ENCODE measurements around the gene STAMBPL1. TPM values are rescaled to one million over a fixed set of nuclear protein-coding genes. Genes with fewer than 3 reads are reported as not detected.

Gene STAMBPL1
- total and polyA plus RNA-seq, 4 donors: 1.7 to 24.5 (median 5.1) TPM

DNA sequence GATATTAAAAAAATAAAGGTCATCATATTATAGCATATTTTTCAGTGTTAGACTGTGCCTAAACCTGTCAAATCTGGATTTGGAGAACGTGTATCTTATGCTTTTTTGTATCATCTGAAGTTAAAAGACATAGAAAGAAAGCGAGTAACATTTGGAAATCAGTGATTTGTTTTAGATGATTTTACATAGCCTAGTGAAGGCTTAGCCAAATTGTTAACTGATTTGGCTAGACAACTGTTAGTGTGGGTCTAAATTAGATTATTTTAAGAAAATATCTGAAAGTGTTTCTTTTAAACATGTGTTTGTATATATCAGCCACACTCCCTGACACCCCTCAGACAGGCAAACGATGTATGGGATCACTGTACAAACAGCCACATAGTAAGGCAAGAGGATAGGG, 36.9 kb downstream of the STAMBPL1 start:
- Histone ChIP-seq H3K4me1 (ENCODE audit: control insufficient read depth in 5 of 5, insufficient read depth in 5 of 5, low read length in 5 of 5) (peaks cover 0 to 83% (median 0%) of the 10 kb centered on the region in 5 donors), H3K36me3 (ENCODE audit: control insufficient read depth in 4 of 4, insufficient read depth in 4 of 4, low read length in 4 of 4) (peaks cover 0 to 2% (median under 1%) of the 10 kb centered on the region in 4 donors), H3K4me3 (no peak overlapping the region), H3K27ac (ENCODE audit: low read depth in 1 of 2, low read length in 1 of 2) (no peak overlapping the region), H3K27me3 (ENCODE audit: control insufficient read depth in 3 of 3, insufficient read depth in 3 of 3, low read length in 2 of 3) (no peaks in the 10 kb centered on the region), H3K9me3 (ENCODE audit: control insufficient read depth in 4 of 4, insufficient read depth in 3 of 4, low read length in 3 of 4) (no peaks in the 10 kb centered on the region), H3K9ac (ENCODE audit: insufficient read depth in 1 of 2, low read length in 2 of 2) (no peak overlapping the region)
- ATAC-seq (ENCODE audit: insufficient read depth, low FRiP score) (no peak), DNase-seq (peak in 2 of 3 donors; percentile 78 to 92)
- 85 to 89% methylated on average over 3 of the region's 3 CpGs for WGBS, 2 donors
- TF ChIP-seq, protein P1, sequence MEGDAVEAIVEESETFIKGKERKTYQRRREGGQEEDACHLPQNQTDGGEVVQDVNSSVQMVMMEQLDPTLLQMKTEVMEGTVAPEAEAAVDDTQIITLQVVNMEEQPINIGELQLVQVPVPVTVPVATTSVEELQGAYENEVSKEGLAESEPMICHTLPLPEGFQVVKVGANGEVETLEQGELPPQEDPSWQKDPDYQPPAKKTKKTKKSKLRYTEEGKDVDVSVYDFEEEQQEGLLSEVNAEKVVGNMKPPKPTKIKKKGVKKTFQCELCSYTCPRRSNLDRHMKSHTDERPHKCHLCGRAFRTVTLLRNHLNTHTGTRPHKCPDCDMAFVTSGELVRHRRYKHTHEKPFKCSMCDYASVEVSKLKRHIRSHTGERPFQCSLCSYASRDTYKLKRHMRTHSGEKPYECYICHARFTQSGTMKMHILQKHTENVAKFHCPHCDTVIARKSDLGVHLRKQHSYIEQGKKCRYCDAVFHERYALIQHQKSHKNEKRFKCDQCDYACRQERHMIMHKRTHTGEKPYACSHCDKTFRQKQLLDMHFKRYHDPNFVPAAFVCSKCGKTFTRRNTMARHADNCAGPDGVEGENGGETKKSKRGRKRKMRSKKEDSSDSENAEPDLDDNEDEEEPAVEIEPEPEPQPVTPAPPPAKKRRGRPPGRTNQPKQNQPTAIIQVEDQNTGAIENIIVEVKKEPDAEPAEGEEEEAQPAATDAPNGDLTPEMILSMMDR (IDR thresholded peaks at IDR 0.05; ENCODE audit: control extremely low read depth, extremely low read depth): no peak

DNA sequence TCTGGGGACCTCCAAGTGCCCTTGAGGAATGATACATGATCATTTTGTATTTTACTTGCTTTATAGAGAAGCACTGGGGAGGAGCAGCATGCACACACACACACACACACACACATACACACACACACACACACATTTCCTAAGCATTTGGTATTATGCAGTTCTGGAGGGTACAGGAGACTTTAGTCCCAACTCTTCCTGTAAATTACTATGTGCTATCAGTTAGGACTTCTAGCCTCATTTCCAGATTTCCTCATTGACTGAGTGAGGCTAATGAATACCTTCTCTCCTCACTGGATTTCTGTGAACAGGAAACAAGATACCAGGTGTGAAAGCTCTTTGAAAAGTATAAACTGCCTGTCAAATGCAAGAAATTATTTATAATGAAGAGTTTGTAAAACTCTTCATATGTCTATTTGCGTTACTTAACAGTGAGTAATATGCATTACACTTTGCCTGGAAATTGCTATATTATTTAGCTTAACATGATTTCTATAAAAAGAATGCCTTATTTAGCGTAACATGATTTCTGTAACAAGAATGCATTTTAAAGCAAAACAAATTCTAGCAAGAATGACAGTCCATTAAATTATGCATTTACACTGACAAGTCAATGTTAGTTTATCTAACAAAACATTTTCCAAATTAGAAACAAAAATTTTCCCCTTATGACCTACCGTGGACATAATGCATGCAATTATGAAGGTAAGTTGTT, 38.3 kb downstream of the STAMBPL1 start:
- Histone ChIP-seq H3K4me1 (ENCODE audit: control insufficient read depth in 5 of 5, insufficient read depth in 5 of 5, low read length in 5 of 5) (peaks cover 0 to 81% (median 0%) of the 10 kb centered on the region in 5 donors), H3K4me3 (no peak overlapping the region), H3K9me3 (ENCODE audit: control insufficient read depth in 4 of 4, insufficient read depth in 3 of 4, low read length in 3 of 4) (no peaks in the 10 kb centered on the region), H3K36me3 (ENCODE audit: control insufficient read depth in 4 of 4, insufficient read depth in 4 of 4, low read length in 4 of 4) (peaks cover 0 to 2% (median 0%) of the 10 kb centered on the region in 4 donors), H3K9ac (ENCODE audit: insufficient read depth in 1 of 2, low read length in 2 of 2) (no peak overlapping the region), H3K27me3 (ENCODE audit: control insufficient read depth in 3 of 3, insufficient read depth in 3 of 3, low read length in 2 of 3) (no peaks in the 10 kb centered on the region), H3K27ac (ENCODE audit: low read depth in 1 of 2, low read length in 1 of 2) (no peak overlapping the region)
- TF ChIP-seq, protein P1 (IDR thresholded peaks at IDR 0.05; ENCODE audit: control extremely low read depth, extremely low read depth): no peak
- WGBS, 2 donors: 94 to 96% methylated on average over 3 of the region's 3 CpGs
- no peak for ATAC-seq (ENCODE audit: insufficient read depth, low FRiP score)
- DNase-seq: no peak

DNA sequence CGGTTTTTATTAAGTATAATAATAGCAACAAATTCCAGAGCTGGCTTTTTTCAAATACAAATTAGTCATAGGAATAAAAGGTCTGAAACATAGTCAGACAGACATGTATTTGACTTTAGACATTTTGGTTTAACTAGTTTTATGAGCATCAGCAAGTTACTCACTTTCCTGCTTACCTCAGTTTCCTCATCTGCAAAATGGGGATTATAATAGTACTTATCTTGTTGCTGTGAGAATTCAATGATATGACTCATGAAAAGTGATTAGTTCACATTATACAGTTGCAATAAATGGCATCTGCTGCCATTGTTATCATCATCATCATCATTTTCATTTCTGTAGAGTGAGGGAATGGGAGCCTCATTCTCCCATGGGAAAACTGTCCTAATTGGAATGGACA, 39.0 kb downstream of the STAMBPL1 start:
- peaks cover 0 to 74% (median 0%) of the 10 kb centered on the region in 5 donors for H3K4me1 ChIP-seq (ENCODE audit: control insufficient read depth in 5 of 5, insufficient read depth in 5 of 5, low read length in 5 of 5)
- WGBS, 2 donors: 77 to 100% methylated on average over 1 of the region's 1 CpG

More for the DNA sequence above, 39.0 kb downstream of the STAMBPL1 start:
- TF ChIP-seq, protein P1 (IDR thresholded peaks at IDR 0.05; ENCODE audit: control extremely low read depth, extremely low read depth): no peak
- Histone ChIP-seq H3K36me3 (ENCODE audit: control insufficient read depth in 4 of 4, insufficient read depth in 4 of 4, low read length in 4 of 4) (peaks cover 0 to 2% (median 0%) of the 10 kb centered on the region in 4 donors), H3K9ac (ENCODE audit: insufficient read depth in 1 of 2, low read length in 2 of 2) (no peak overlapping the region), H3K9me3 (ENCODE audit: control insufficient read depth in 4 of 4, insufficient read depth in 3 of 4, low read length in 3 of 4) (no peaks in the 10 kb centered on the region), H3K27ac (ENCODE audit: low read depth in 1 of 2, low read length in 1 of 2) (no peak overlapping the region), H3K27me3 (ENCODE audit: control insufficient read depth in 3 of 3, insufficient read depth in 3 of 3, low read length in 2 of 3) (no peaks in the 10 kb centered on the region), H3K4me3 (no peak overlapping the region)
- no peak for DNase-seq
- ATAC-seq (ENCODE audit: insufficient read depth, low FRiP score): no peak
